Measurements from ENCODE around the gene C1orf210.

The C1orf210 gene

GRCh38 chr1:43255438-43256210 lies 29.8 kb downstream of the C1orf210 start:
- Histone ChIP-seq H3F3A (ENCODE audit: control insufficient read depth, insufficient read depth) (no peaks in the 10 kb centered on the region), H3K27me3 (ENCODE audit: control insufficient read depth, low read length) (peaks cover 7% of the 10 kb centered on the region; the same call in 1 of the 2 replicates), H4K20me1 (ENCODE audit: control insufficient read depth, insufficient read depth, low read depth, low read length) (no peaks in the 10 kb centered on the region), H3K79me2 (ENCODE audit: control insufficient read depth, low read length) (no peaks in the 10 kb centered on the region), H3K4me1 (ENCODE audit: control insufficient read depth, low read length) (no peaks in the 10 kb centered on the region), H3K27ac (ENCODE audit: low read depth, low read length) (no peak overlapping the region), H3K4me3 (ENCODE audit: low read length) (no peak overlapping the region), H3K9me3 (ENCODE audit: control insufficient read depth, insufficient read depth, low read length) (no peaks in the 10 kb centered on the region), H3K36me3 (ENCODE audit: control insufficient read depth, low read length) (no peaks in the 10 kb centered on the region), H3K4me2 (ENCODE audit: low read length) (no peak overlapping the region), H3K9me2 (replicated peaks; ENCODE audit: control insufficient read depth, low read length) (no peaks in the 10 kb centered on the region)
- no peak for TF ChIP-seq EZH2phosphoT487 (IDR thresholded peaks at IDR 0.05; ENCODE audit: borderline replicate concordance, low read length)
- TF ChIP-seq CTCF (IDR thresholded peaks at IDR 0.05; ENCODE audit: low read depth, low read length, poor library complexity, severe bottlenecking): no peak

- TF ChIP-seq CTCF (IDR thresholded peaks at IDR 0.05; ENCODE audit: low read depth, low read length, poor library complexity, severe bottlenecking) (no peak), EZH2phosphoT487 (IDR thresholded peaks at IDR 0.05; ENCODE audit: borderline replicate concordance, low read length) (no peak)
- H3K9me3 ChIP-seq (ENCODE audit: control insufficient read depth, insufficient read depth, low read length): no peaks in the 10 kb centered on the region
- H3K36me3 ChIP-seq (ENCODE audit: control insufficient read depth, low read length): no peaks in the 10 kb centered on the region
Measured at GRCh38 chr1:43253876-43254275, 31.5 kb downstream of the C1orf210 start.

GRCh38 chr1:43253173-43253572 lies 32.2 kb downstream of the C1orf210 start:
- no peaks in the 10 kb centered on the region for H3K9me3 ChIP-seq (ENCODE audit: control insufficient read depth, insufficient read depth, low read length)
- H3K36me3 ChIP-seq (ENCODE audit: control insufficient read depth, low read length): no peaks in the 10 kb centered on the region
- no peaks in the 10 kb centered on the region for H3K4me1 ChIP-seq (ENCODE audit: control insufficient read depth, low read length)
- no peak for TF ChIP-seq CTCF (IDR thresholded peaks at IDR 0.05; ENCODE audit: low read depth, low read length, poor library complexity, severe bottlenecking)
- TF ChIP-seq EZH2phosphoT487 (IDR thresholded peaks at IDR 0.05; ENCODE audit: borderline replicate concordance, low read length): no peak
- no peaks in the 10 kb centered on the region for H4K20me1 ChIP-seq (ENCODE audit: control insufficient read depth, insufficient read depth, low read depth, low read length)
- no peaks in the 10 kb centered on the region for H3K9me2 ChIP-seq (replicated peaks; ENCODE audit: control insufficient read depth, low read length)
- H3K27me3 ChIP-seq (ENCODE audit: control insufficient read depth, low read length): peaks cover 8% of the 10 kb centered on the region; the same call in 1 of the 2 replicates
- no peak overlapping the region for H3K4me3 ChIP-seq (ENCODE audit: low read length)
- no peaks in the 10 kb centered on the region for H3K79me2 ChIP-seq (ENCODE audit: control insufficient read depth, low read length)
- H3F3A ChIP-seq (ENCODE audit: control insufficient read depth, insufficient read depth): no peaks in the 10 kb centered on the region
- H3K27ac ChIP-seq (ENCODE audit: low read depth, low read length): no peak overlapping the region
- no peak overlapping the region for H3K4me2 ChIP-seq (ENCODE audit: low read length)

More at GRCh38 chr1:43253876-43254275, 31.5 kb downstream of the C1orf210 start:
- H3F3A ChIP-seq (ENCODE audit: control insufficient read depth, insufficient read depth): no peaks in the 10 kb centered on the region
- H3K4me3 ChIP-seq (ENCODE audit: low read length): no peak overlapping the region
- H3K27ac ChIP-seq (ENCODE audit: low read depth, low read length): no peak overlapping the region
- H3K4me2 ChIP-seq (ENCODE audit: low read length): no peak overlapping the region
- peaks cover 8% of the 10 kb centered on the region; the same call in 1 of the 2 replicates for H3K27me3 ChIP-seq (ENCODE audit: control insufficient read depth, low read length)
- no peaks in the 10 kb centered on the region for H3K9me2 ChIP-seq (replicated peaks; ENCODE audit: control insufficient read depth, low read length)
- no peaks in the 10 kb centered on the region for H4K20me1 ChIP-seq (ENCODE audit: control insufficient read depth, insufficient read depth, low read depth, low read length)
- no peaks in the 10 kb centered on the region for H3K4me1 ChIP-seq (ENCODE audit: control insufficient read depth, low read length)
- no peaks in the 10 kb centered on the region for H3K79me2 ChIP-seq (ENCODE audit: control insufficient read depth, low read length)

All from DOHH2 (cell line).